ENCODE results near the gene DNM3.

GRCh38 chr1:171799166-171799565, 42.1 kb upstream of the DNM3 start:
- no peak for TF ChIP-seq CTCF (IDR thresholded peaks at IDR 0.05; ENCODE audit: low read length)
- TF ChIP-seq EZH2 (optimal IDR thresholded peaks at IDR 0.05; ENCODE audit: low read depth, low read length), result no peak
- no peak for TF ChIP-seq EZH2phosphoT487 (IDR thresholded peaks at IDR 0.05; ENCODE audit: low read length)
